DOHH2 (cell line): ENCODE results near the gene SOX12.

Source experiments
- H3F3A ChIP-seq: fragments of 200-600 bp; sonication (generic), shearing (Covaris generic); 2 replicates; pipeline ENCODE4 v1.6.0; 2016; ENCODE audit warnings: antibody characterized with exemption, mild to moderate bottlenecking; ENCODE audit not compliant: control insufficient read depth, insufficient read depth
- H3K27ac ChIP-seq: fragments of 200-600 bp; sonication (generic); 2 replicates; pipeline ENCODE4 v1.5.1; 2014; ENCODE audit warnings: low read depth, mild to moderate bottlenecking, low read length, moderate library complexity
- H3K27me3 ChIP-seq: fragments of 200-600 bp; sonication (generic); 2 replicates; pipeline ENCODE4 v1.6.1; 2014; ENCODE audit warnings: mild to moderate bottlenecking, low read length, mixed read lengths; ENCODE audit not compliant: control insufficient read depth
- H3K36me3 ChIP-seq: fragments of 200-600 bp; sonication (generic); 2 replicates; pipeline ENCODE4 v1.6.1; 2014; ENCODE audit warnings: mild to moderate bottlenecking, low read length, moderate library complexity, mixed read lengths; ENCODE audit not compliant: control insufficient read depth
- H3K4me1 ChIP-seq: fragments of 200-600 bp; sonication (generic); 2 replicates; pipeline ENCODE4 v1.6.1; 2014; ENCODE audit warnings: mild to moderate bottlenecking, low read length, mixed read lengths; ENCODE audit not compliant: control insufficient read depth
- H3K4me2 ChIP-seq: fragments of 200-600 bp; sonication (generic); 2 replicates; pipeline ENCODE4 v1.6.0; 2014; ENCODE audit warnings: mild to moderate bottlenecking, low read length, moderate library complexity
- H3K4me3 ChIP-seq: fragments of 200-600 bp; sonication (generic); 2 replicates; pipeline ENCODE4 v1.5.1; 2014; ENCODE audit warnings: mild to moderate bottlenecking, low read length, mixed read lengths
- H3K79me2 ChIP-seq: fragments of 200-600 bp; sonication (generic); 2 replicates; pipeline ENCODE4 v1.6.1; 2014; ENCODE audit warnings: mild to moderate bottlenecking, low read length, mixed read lengths; ENCODE audit not compliant: control insufficient read depth
- H3K9me2 ChIP-seq: fragments of 200-600 bp; sonication (generic); replicated peaks from 2 replicates; pipeline ENCODE4 v1.6.1; 2014; ENCODE audit warnings: mild to moderate bottlenecking, low read length, mixed read lengths; ENCODE audit not compliant: control insufficient read depth
- H3K9me3 ChIP-seq: fragments of 200-600 bp; sonication (generic); 2 replicates; pipeline ENCODE4 v1.6.1; 2014; ENCODE audit warnings: antibody characterized with exemption, low read length, mixed read lengths; ENCODE audit not compliant: control insufficient read depth, insufficient read depth
- H4K20me1 ChIP-seq: fragments of 200-600 bp; sonication (generic); 2 replicates; pipeline ENCODE4 v1.6.0; 2014; ENCODE audit warnings: low read depth, mild to moderate bottlenecking, antibody characterized with exemption, low read length, moderate library complexity; ENCODE audit not compliant: control insufficient read depth, insufficient read depth
- CTCF ChIP-seq: fragments of 200-600 bp; sonication (generic); IDR thresholded peaks from one replicate; pipeline ENCODE4 v1.5.1; 2014; ENCODE audit warnings: antibody characterized with exemption, mild to moderate bottlenecking, low read depth, low read length; ENCODE audit not compliant: poor library complexity, severe bottlenecking
- EZH2phosphoT487 ChIP-seq: fragments of 200-600 bp; sonication (generic); IDR thresholded peaks from 2 replicates; pipeline ENCODE4 v1.6.1; 2017; ENCODE audit warnings: borderline replicate concordance, mild to moderate bottlenecking, antibody characterized with exemption, low read length, moderate library complexity, mixed read lengths

The SOX12 gene

DNA sequence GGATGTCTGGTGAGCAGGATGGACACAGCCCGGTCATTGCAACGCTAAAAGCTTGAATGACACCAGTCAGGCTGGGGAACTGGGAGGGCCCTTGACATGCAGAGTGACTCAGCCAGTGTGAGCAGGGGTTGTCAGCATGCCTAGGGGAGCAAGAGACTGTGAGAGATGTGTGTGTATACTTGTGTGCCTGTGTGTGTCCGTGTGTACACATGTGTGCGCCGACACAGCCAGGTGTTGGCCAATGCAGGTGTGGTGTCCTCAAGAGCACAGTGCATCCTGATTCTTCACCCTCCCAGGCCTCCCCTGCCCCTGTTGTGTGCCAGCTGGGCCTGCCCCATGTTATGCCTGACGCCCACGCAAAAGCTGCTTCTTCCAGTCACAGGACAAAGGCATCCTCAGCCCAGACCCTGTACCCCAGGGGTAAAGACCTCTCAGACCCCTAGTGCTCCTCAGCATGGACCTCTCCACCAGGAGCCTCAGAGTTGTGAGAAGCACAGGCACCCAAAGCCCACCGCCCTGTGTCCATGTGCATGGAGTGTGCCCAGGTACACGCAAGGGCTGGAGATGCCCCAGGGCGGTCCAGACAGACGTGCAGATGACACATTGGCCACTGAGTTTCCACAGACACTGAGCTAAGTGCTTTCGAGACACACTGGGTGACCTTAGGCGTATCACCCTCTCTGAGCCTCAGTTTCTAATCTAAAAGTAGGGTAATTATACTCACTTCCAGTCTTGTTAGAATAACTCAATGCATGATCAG lies 38.1 kb downstream of the SOX12 start:
- Histone ChIP-seq H3K79me2 (no peaks in the 10 kb centered on the region), H3K4me1 (peaks cover 33% of the 10 kb centered on the region), H3K27me3 (peaks cover 9% of the 10 kb centered on the region), H4K20me1 (0 out of 2 replicates have a peak, but pooled peaks cover 4% of the 10 kb centered on the region), H3K4me3 (no peak overlapping the region), H3K36me3 (no peaks in the 10 kb centered on the region), H3F3A (peaks cover 4% of the 10 kb centered on the region; the same call in 1 of the 2 replicates), H3K9me2 (no peaks in the 10 kb centered on the region), H3K27ac (no peak overlapping the region), H3K4me2 (no peak overlapping the region), H3K9me3 (no peaks in the 10 kb centered on the region)
- no peak for TF ChIP-seq CTCF
- TF ChIP-seq EZH2phosphoT487: no peak

DNA sequence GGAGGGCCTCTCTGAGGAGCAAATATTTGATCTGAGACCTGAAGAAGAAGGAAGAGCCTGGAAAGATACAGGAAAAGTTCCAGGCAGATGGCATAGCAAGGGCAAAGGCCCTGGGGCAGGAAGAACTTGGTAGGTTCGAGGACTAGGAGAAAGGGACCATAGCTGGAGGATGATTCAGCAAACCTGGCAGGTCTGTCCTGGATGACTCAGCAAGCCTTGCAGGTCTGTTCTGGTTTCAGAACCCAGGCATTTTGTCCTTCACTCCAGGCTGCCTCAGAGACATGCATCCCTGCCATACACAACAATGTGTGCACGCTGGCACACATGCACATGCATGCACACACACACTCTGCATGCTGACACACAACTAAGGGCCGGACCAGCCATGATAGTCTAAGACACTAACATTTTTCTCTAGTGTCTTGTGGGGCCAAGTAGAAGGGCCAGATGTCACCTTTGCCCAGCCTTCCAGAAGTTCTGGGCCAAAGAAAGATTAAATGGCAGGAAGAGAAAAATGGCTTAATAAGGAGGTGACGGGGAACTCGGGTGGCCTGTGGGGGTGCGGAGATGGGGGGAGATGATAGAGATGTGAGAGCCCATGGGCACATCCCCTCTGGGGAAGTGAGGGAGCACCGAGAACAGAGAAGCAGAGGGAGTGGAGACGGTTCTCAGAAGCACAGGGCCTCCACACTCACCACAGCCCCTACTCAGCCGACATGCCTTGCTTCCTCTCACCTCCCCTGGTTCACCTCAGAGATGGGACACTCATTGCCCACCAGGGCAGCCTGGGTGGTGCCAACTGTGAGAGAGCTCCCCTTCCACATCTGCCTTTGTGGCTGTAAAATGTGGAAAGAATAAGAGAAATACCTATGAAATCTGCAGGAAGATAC lies 39.8 kb downstream of the SOX12 start:
- Histone ChIP-seq H3K79me2 (no peaks in the 10 kb centered on the region), H3K4me3 (no peak overlapping the region), H3K36me3 (no peaks in the 10 kb centered on the region), H3K9me2 (no peaks in the 10 kb centered on the region), H4K20me1 (no peaks in the 10 kb centered on the region), H3F3A (peaks cover 4% of the 10 kb centered on the region; the same call in 1 of the 2 replicates), H3K27ac (no peak overlapping the region), H3K27me3 (peaks cover 9% of the 10 kb centered on the region), H3K4me1 (peaks cover 27% of the 10 kb centered on the region), H3K9me3 (no peaks in the 10 kb centered on the region), H3K4me2 (no peak overlapping the region)
- TF ChIP-seq CTCF (no peak), EZH2phosphoT487 (no peak)

DNA sequence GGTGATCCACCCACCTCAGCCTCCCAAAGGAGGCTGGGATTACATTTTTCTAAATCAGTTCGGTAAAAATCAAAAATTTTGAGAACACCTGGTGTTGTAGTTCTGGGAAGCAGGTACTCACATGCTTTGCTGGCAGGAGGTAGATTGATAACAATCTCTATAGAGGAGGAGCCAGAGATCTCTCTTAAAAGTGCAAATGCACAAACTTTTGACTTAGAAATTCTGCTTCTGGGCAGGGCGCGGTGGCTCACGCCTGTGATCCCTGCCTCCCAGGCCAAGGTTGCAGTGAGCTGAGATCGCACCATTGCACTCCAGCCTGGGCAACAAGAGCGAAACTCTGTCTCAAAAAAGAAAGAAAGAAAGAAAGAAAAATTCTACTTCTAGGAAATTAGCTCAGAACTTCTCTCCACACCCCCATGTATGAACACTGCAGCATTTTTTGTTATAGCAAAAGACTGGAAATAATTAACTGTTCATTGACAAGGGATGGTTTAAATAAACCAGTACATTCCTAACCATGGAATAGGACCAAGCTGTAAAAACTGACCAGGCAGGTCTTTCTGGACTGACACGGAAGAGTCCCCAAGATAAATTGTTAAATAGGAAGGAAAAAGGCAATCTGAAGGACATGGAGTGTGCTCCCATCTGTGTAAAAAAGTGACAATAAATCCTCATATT lies 40.8 kb downstream of the SOX12 start:
- Histone ChIP-seq H3K9me2 (no peaks in the 10 kb centered on the region), H3K4me1 (peaks cover 21% of the 10 kb centered on the region), H3K79me2 (no peaks in the 10 kb centered on the region), H3K36me3 (no peaks in the 10 kb centered on the region), H3K27me3 (peaks cover 2% of the 10 kb centered on the region), H3K4me2 (no peak overlapping the region), H3K4me3 (no peak overlapping the region), H3F3A (no peaks in the 10 kb centered on the region; the same call in 1 of the 2 replicates), H4K20me1 (no peaks in the 10 kb centered on the region), H3K9me3 (no peaks in the 10 kb centered on the region), H3K27ac (no peak overlapping the region)
- TF ChIP-seq CTCF (no peak), EZH2phosphoT487 (no peak)
